GM18909 (cell line): ENCODE measurements around the gene IL4I1.
A peak's percentile ranks its signal among the peaks of the same experiment; 100 is the strongest.

Experiments used
- ATAC-seq: cut with Tn5 transposase; IDR thresholded peaks from one replicate; pipeline ENCODE4 v1.9.1; 2021; ENCODE audit warnings: mild to moderate bottlenecking; ENCODE audit not compliant: unreplicated experiment, poor library complexity

IL4I1 gene

GRCh38 chr19:49881672-49882394, 14.9 kb downstream of the IL4I1 start:
- no peak for ATAC-seq

- no peak for ATAC-seq
These were observed 15.5 kb downstream of the IL4I1 start for GRCh38 chr19:49881186-49881585.

- ATAC-seq = no peak
These were observed 16.4 kb downstream of the IL4I1 start for GRCh38 chr19:49880162-49880869.

DNA sequence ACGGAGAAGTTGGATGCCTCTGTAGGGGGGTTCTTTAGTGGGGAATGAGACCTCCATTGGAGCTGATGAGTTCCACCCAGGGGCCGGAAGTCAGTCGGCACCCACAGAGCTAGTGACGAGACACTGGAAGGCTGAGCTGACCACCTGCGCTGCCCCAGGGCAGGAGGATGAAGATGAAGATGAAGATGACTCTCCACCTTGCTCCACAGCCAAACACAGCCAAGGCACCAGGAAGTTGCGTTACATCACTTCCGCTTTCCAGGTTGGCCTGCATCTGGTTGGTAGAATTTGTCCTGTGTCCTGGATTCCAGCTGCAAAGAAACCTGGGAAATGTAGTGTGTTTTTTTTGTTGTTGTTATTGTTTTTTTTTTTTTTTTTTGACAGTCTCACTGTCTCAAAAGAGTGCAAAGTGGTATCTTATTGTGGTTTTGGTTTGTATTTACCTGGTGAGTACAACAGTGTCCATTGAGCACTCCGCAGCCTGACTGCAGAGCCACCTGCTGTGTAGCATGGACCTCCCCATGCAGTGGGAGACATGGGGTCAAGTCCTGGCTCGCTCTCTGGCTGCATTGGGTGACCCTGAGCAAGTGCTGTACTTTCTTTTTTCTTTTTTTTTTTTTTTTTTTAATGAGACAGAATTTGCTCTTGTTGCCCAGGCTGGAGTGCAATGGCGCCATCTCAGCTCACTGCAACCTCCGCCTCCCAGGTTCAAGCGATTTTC, 17.3 kb downstream of the IL4I1 start:
- no peak for ATAC-seq

- ATAC-seq = no peak
These were observed 18.0 kb downstream of the IL4I1 start for GRCh38 chr19:49878744-49879070.

DNA sequence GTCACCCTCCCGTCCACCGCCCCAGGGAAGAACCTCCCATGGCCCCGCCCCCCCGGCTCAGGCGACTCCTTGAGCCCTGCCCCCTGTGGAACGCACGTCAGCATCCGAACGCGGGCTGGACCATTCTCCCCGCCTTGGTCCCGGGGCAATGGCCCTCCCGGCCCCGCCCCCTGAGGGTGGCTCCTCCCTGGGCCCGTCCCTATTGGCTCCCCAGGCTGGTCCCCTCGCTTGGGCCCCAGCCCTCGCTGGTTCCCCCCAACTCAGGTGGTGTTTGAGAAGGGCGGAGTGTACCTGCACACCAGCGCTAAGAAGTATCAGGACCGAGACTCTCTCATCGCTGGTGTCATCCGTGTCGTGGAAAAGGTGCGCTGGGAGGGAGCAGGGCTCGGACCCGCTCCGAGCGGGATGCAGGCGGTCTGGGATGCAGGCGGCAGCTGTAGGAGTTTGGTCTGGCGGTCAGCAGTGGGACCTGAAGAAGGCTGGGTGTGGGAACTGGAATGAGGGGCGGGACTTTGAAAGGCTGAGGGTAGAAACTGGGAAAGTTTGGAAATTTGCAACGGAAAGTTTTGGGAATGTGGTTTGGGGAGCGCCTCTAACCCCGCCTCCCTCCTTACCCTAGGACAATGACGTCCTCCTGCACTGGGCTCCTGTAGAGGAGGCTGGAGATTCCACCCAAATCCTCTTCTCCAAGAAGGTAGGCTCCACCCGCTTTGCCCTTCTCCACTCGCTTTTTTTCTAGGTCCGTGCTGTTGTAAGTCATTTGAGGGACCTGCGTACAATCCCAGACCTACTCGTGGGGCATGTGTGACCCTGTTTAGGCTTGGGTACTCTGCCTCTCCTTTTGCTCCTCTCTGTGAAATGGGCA, 18.6 kb downstream of the IL4I1 start:
- ATAC-seq = peak; percentile 52

GRCh38 chr19:49877020-49877878, 19.4 kb downstream of the IL4I1 start, which contains the start of the genes AKT1S1 and TBC1D17:
Gene AKT1S1, minus strand, starts transcription at chr19:49877355. Its CDS starts 4,060 bp downstream, at chr19:49873295.
Gene TBC1D17, plus strand, starts transcription at chr19:49877702. Its CDS starts 22 bp downstream, at chr19:49877724.
- peak; percentile 63 for ATAC-seq

DNA sequence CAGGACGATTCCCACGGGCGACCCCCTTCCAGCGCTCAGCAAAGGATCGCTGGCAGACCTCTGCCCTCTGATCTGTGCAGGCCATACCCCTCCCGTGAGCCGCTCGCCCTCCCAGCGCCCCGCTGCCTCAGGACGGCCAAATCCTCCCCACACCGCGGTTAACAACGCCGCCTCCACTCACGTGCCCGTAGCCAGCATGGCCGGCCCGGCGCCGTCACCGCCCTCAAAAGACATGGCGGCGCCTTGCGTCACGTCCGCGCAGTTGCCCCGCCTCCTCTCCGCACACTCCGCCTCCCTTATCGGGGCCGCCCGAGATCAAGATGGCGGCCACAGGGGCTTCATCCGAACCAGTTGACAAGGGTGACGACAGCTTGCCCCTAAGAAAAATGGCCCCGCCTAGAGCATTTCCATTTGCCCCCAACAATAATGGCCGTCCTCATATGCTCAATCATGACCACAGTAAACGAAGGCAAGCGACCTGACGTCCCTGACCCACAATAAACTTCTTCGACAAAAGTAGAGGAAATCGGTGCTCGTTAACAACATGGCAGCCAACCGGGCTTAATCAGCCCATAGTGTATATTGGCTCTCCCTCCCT, 20.2 kb downstream of the IL4I1 start:
- ATAC-seq = peak; percentile 52

- no peak for ATAC-seq
These were observed 20.7 kb downstream of the IL4I1 start for GRCh38 chr19:49875857-49876421.

GRCh38 chr19:49875177-49875576, 21.5 kb downstream of the IL4I1 start:
- ATAC-seq = no peak

GRCh38 chr19:49874503-49875157, 22.1 kb downstream of the IL4I1 start:
- no peak for ATAC-seq

DNA sequence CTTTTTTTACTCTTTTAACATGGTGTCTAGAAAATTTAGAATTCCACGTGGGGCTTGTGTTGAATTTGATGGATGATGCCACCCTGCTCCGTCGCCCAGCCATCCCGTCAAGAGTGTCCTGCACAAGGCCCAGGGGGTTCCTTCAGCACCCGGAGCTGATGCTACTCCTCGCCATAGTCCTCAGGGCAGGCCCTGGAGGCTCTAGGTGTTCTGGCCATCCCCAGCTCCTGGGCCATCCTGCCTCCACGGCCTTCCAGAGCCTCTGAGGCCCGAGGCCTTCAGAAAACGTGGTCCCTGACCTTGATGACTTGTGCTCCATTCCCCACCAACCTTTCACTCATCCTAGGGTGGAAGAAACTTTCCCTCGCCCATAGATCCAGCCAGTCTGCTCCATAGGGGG, 22.9 kb downstream of the IL4I1 start:
- no peak for ATAC-seq

GRCh38 chr19:49873129-49873521, 23.6 kb downstream of the IL4I1 start:
- ATAC-seq = no peak

DNA sequence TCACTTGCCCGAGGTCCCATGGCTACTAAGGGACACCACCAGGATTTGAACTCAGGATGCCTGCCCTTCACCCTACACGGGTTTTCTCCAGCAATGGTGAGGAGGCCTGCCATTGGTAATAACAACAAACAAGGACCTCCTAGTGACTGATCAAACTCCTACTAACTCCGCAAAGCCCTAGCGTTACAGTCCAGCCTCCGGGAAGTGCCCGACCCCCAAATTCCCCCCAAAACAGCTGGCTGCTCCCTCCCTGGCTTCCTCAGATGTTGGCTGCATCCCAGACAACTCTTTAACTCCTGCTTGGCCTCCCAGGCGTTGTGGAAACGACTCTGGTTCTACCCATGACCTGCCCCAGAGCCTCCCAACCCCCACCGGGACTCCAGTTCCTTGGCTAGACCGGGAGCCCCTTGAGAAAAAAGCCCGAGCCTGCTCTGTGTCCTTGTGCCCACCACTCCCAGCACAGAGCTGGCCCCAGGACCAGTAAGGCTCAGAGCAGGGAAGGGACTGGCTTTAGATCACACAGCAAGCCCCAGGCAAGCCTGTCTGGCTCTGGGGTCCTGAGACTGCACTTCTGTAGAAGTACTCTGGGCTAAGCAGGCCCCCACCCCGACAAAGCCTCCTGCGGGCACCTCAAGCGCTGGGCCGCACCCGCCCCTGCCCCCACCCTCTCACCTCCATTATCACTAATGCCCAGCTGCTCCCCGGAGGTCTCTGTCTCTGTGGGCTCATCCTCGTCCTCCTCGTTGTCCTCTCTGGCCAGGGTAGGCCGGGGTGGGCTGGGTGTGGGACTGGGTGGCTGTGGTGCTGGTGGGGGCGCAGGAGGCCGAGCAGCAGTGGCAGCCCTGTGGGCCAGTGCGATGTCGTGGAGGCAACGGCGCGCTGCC, 24.2 kb downstream of the IL4I1 start:
- no peak for ATAC-seq

GRCh38 chr19:49871349-49871985, 25.2 kb downstream of the IL4I1 start:
- ATAC-seq = no peak

DNA sequence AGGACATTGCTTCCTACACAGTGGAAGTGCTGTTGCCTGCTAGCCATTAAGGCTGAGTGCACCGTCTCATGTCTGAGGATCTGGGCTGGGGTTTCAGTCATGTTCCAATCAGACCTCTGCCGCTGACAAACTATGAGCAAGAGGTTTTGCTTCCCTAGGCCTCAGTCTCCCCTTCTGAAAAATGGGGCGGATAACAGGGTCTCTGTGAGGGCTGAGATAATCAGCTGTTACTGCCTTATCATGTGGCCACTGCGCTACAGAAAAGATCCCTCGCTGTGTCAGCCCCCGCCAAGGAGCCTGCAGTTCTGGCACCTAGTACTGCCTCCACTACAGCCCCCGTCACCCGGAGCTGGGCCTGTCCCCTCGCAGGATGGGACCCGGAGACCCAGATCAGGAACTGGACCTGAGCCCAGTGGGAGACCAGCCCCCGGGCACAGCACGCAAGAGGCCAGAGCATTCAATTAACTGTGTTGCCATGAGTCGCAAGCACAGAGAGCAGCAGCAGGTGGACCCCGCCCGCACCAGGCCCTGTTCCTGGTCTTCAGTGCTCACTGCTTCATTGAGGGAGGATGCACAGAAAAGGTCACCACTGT, 26.3 kb downstream of the IL4I1 start:
- no peak for ATAC-seq
